ENCODE data around the gene CNDP2.
A peak's percentile ranks its signal among the peaks of the same experiment; 100 is the strongest.

The CNDP2 gene

DNA sequence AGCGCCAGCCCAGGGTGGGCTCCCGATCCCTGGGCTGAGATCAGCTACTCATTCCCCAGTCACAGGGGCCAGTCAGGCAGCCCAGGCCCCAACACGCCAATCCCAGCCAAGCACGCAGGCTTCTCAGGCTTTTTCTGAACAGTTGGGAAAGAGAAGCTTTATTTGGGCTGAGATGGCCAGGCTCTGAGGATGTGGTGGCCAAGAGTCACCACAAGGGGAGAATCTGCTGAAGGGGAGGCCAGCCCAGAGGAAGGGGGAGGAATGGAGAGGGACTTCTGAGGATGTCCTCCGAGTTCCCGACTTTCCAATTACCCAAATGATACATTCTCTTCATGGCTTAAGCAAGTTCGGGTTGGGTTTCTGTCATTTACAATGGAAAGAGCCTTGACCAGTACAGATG is 36.3 kb upstream of the CNDP2 start:
- Histone ChIP-seq H3K36me3 (0 out of 22 replicates have a peak, but pooled peaks cover 0 to 4% (median 0%) of the 10 kb centered on the region in 11 experiments), H3K9me3 (replicated peaks in 1 of 11) (peaks cover 0 to 18% (median 5%) of the 10 kb centered on the region in 11 experiments; a peak in 5 of 22 replicates), H3K4me2 (peak overlapping the region; percentile 6 to 100 (median 90); a peak in 20 of 22 replicates), H3K9ac (peak overlapping the region in 5 of 11 experiments; percentile 6 to 97 (median 95); a peak in 7 of 22 replicates), H3K4me3 (no peak overlapping the region), H4K20me1 (peaks cover 0 to 15% (median 0%) of the 10 kb centered on the region in 11 experiments; a peak in 1 of 22 replicates), H3K27ac (peak overlapping the region in 7 of 11 experiments; percentile 28 to 98 (median 94); a peak in 13 of 22 replicates), H3K27me3 (peaks cover 36 to 42% (median 38%) of the 10 kb centered on the region in 11 experiments; a peak in 21 of 22 replicates), H3K4me1 (peaks cover 28 to 55% (median 52%) of the 10 kb centered on the region in 10 experiments)
- TF ChIP-seq Cebpa-rat (IDR thresholded peaks at IDR 0.05) = no peak

DNA sequence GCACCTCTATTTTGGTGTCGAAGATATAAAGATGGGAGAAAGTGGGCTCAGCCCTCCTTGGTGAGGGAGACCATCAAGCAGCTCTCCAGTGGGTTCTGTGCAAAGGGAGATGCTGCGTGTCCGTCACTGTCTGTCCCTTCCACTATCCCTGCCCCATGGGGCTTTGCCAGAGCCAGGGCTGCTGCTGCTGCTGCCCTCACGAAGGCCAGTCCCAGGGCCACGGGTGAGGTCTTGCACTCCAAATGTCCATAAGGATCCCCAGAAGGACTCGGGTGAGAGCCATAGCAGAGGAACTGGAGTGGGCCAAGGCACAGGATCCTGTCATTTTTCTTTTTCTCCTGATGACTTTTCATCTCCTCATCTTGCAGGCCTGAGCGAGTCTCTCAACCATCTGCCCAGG is 35.3 kb upstream of the CNDP2 start:
- Histone ChIP-seq H3K4me2 (peak overlapping the region in 7 of 11 experiments; percentile 5 to 78 (median 26); a peak in 10 of 22 replicates), H3K9ac (no peak overlapping the region), H3K4me1 (peaks cover 19 to 48% (median 43%) of the 10 kb centered on the region in 10 experiments), H3K27ac (no peak overlapping the region), H3K4me3 (no peak overlapping the region), H4K20me1 (peaks cover 0 to 15% (median 0%) of the 10 kb centered on the region in 11 experiments; a peak in 1 of 22 replicates), H3K27me3 (peaks cover 27 to 33% (median 30%) of the 10 kb centered on the region in 11 experiments; a peak in 21 of 22 replicates), H3K36me3 (no peaks in the 10 kb centered on the region), H3K9me3 (replicated peaks in 1 of 11) (peaks cover 0 to 18% (median 6%) of the 10 kb centered on the region in 11 experiments; a peak in 6 of 22 replicates)
- no peak for TF ChIP-seq Cebpa-rat (IDR thresholded peaks at IDR 0.05)

DNA sequence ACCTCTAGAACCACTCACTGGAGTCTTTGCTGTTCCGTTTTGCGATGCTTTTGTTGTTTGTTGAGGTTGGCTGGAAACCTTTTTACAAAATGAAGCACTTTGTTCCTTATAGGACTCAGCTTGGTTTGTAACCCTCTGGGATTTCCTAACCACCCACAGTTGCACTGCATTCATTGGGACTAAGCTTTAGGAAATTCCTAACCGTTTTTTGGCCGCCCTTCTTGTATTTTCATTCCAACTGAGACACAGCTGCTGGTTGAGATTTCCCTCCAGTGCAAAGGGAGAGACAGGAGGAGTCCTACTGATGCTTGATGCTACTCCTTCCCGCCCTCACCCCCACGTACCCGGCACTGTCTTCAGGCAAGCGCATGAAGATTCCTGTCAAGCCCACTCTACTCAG is 32.9 kb upstream of the CNDP2 start:
- H3K27ac ChIP-seq = no peak overlapping the region
- H3K9ac ChIP-seq = no peak overlapping the region
- peaks cover 3 to 9% (median 6%) of the 10 kb centered on the region in 11 experiments; a peak in 18 of 22 replicates for H3K27me3 ChIP-seq
- H3K4me2 ChIP-seq = no peak overlapping the region
- H3K9me3 ChIP-seq (replicated peaks in 1 of 11) = peaks cover 0 to 22% (median 7%) of the 10 kb centered on the region in 11 experiments; a peak in 10 of 22 replicates
- H4K20me1 ChIP-seq = peaks cover 0 to 4% (median 0%) of the 10 kb centered on the region in 11 experiments; a peak in 1 of 22 replicates
- no peaks in the 10 kb centered on the region for H3K36me3 ChIP-seq
- no peak for TF ChIP-seq Cebpa-rat (IDR thresholded peaks at IDR 0.05)
- peaks cover 6 to 36% (median 33%) of the 10 kb centered on the region in 10 experiments; a peak in 18 of 20 replicates for H3K4me1 ChIP-seq
- no peak overlapping the region for H3K4me3 ChIP-seq

DNA sequence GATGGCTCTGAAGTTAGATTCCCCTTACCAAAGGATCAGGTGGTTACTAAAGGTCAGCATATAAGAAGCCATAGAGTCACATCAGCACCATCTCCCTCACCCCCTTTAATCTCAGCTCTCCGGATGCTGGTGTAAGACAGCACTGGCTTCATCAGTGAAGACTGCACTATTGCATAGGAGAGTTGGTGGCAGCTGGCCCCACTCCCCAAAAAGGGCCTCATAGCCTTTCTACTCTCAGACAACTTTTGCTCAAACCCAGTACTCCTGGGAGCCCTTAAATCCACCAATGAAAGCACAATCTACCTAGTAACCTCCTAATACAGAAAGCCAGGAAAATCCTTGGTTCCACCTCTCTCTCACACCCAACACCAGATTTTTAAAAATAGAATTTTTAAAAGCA is 32.2 kb upstream of the CNDP2 start:
- TF ChIP-seq Cebpa-rat (IDR thresholded peaks at IDR 0.05) = no peak

DNA sequence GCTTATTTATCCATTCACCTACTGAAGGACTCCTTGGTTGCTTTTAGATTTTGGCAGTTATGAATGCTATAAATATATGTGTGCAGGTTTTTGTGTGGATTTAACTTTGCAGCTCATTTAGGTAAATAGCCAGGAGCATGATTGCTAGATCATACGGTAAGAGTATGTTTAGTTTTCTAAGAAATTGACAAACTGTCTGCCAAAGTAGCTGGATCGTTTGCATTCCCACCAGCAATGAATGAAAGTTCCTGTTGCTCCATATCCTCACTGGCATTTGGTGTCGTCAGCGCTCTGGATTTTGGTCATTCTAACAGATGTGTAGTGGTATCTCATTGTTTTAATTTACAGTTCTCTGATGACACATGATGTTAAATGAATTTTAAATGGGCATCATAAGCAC is 30.4 kb upstream of the CNDP2 start:
- Histone ChIP-seq H3K27me3 (no peaks in the 10 kb centered on the region), H3K9me3 (replicated peaks in 1 of 11) (peaks cover 10 to 44% (median 29%) of the 10 kb centered on the region in 11 experiments; a peak in 21 of 22 replicates), H3K4me3 (no peak overlapping the region), H3K36me3 (0 out of 22 replicates have a peak, but pooled peaks cover 0 to 2% (median 0%) of the 10 kb centered on the region in 11 experiments), H3K4me2 (no peak overlapping the region), H3K27ac (no peak overlapping the region), H4K20me1 (no peaks in the 10 kb centered on the region), H3K4me1 (peaks cover 0 to 11% (median 9%) of the 10 kb centered on the region in 10 experiments; a peak in 13 of 20 replicates), H3K9ac (no peak overlapping the region)
- no peak for TF ChIP-seq Cebpa-rat (IDR thresholded peaks at IDR 0.05)

More for the DNA sequence above, 32.2 kb upstream of the CNDP2 start:
- Histone ChIP-seq H3K27me3 (peaks cover 0 to 4% (median 0%) of the 10 kb centered on the region in 11 experiments; a peak in 2 of 22 replicates), H3K27ac (no peak overlapping the region), H3K4me1 (peaks cover 6 to 29% (median 26%) of the 10 kb centered on the region in 10 experiments; a peak in 18 of 20 replicates), H3K9ac (no peak overlapping the region), H4K20me1 (no peaks in the 10 kb centered on the region), H3K4me2 (no peak overlapping the region), H3K4me3 (no peak overlapping the region), H3K36me3 (no peaks in the 10 kb centered on the region), H3K9me3 (replicated peaks in 1 of 11) (peaks cover 0 to 30% (median 13%) of the 10 kb centered on the region in 11 experiments; a peak in 13 of 22 replicates)

DNA sequence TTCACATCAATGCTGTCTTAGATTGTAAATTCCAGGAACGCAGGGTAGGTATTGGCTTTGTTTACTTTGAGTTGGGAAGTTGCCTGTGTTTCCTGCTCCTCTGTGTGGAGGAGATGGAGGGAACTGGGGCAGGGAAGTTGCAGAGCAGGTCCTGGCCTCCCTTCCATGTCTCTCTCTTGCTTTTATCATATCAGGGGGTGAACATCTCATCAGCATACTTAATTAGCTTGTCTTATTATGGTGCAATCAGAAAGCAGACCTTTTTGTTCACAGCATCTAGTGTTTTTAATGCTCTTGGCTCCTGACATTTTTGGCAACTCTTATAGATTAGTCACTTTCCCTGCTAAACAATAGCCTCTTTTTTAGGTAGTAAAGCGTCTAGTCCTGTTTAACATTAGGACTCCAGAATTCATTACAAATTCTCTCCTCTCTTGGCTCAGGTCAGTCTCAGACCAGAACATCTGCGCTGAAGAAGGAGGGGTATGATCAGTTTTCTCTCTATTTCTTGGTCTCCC is 27.6 kb upstream of the CNDP2 start:
- no peak overlapping the region for H3K4me2 ChIP-seq
- H3K36me3 ChIP-seq = 0 out of 22 replicates have a peak, but pooled peaks cover 0 to 2% (median 0%) of the 10 kb centered on the region in 11 experiments
- H3K27ac ChIP-seq = no peak overlapping the region
- no peak for TF ChIP-seq Cebpa-rat (IDR thresholded peaks at IDR 0.05)
- no peaks in the 10 kb centered on the region for H3K27me3 ChIP-seq
- peaks cover 17 to 61% (median 45%) of the 10 kb centered on the region in 11 experiments; a peak in 21 of 22 replicates for H3K9me3 ChIP-seq (replicated peaks in 1 of 11)
- H4K20me1 ChIP-seq = no peaks in the 10 kb centered on the region
- H3K4me1 ChIP-seq = 0 out of 20 replicates have a peak, but pooled peaks cover 0 to under 1% (median 0%) of the 10 kb centered on the region in 10 experiments
- no peak overlapping the region for H3K9ac ChIP-seq
- no peak overlapping the region for H3K4me3 ChIP-seq

DNA sequence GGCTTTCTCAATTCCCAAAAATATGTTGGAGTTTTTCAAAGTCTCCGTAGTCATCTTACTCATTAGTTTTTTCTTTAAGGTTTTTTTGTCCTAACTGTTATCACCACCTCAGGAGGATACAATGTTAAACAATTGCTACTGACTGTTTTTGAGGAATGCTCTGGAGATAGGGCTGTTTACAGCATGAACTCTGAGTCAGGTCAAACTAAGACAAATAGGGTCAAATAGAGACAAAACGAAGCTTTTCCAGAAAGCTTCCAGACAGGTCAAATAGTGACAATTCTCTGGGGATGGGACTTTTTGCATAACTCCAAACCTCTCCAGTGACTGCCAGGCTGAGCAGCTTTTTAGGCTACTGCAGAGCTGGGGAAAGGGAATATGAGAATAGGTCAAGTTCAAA is 23.9 kb upstream of the CNDP2 start:
- 0 out of 22 replicates have a peak, but pooled peaks cover 0 to 2% (median 0%) of the 10 kb centered on the region in 11 experiments for H3K36me3 ChIP-seq
- no peak overlapping the region for H3K4me3 ChIP-seq
- H3K4me1 ChIP-seq = peaks cover 6 to 20% (median 10%) of the 10 kb centered on the region in 10 experiments
- no peak overlapping the region for H3K4me2 ChIP-seq
- no peaks in the 10 kb centered on the region for H3K27me3 ChIP-seq
- no peaks in the 10 kb centered on the region for H4K20me1 ChIP-seq
- no peak overlapping the region for H3K27ac ChIP-seq
- H3K9me3 ChIP-seq (replicated peaks in 1 of 11) = peaks cover 17 to 76% (median 53%) of the 10 kb centered on the region in 11 experiments; a peak in 21 of 22 replicates
- TF ChIP-seq Cebpa-rat (IDR thresholded peaks at IDR 0.05) = no peak
- no peak overlapping the region for H3K9ac ChIP-seq

DNA sequence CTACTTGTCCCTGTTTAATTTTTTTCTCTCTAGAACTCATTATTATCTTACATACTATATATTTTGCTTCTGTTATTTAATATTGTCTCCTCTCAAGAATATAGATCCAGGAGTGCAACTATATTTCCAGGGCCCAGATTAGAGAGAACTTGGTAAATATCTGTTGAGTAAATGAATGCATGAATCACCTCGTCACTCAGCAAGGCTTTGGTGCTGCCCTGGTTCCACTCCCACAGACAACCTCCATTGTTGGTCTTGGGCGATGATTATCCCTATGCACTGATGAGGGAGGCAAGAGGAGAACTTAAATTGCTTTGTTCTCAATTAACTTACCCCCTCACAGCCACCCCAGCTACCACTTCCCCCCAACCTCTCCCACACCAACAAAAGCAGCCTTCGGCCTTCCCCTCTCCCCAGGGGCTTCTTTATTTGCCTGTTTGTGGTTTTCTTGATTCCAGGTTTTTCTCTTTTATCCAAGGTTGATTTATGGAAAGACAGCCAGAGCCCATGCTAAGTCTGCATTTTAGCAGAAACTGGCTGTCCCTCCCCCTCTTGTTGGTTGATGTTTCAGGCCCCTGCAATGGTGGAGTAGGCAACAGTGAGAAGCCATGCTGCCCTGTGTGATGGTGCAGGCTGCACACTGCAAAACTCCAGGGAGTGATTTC is 22.1 kb upstream of the CNDP2 start:
- no peak for TF ChIP-seq Cebpa-rat (IDR thresholded peaks at IDR 0.05)
- Histone ChIP-seq H4K20me1 (no peaks in the 10 kb centered on the region), H3K9me3 (replicated peaks in 1 of 11) (peaks cover 17 to 76% (median 50%) of the 10 kb centered on the region in 11 experiments; a peak in 21 of 22 replicates), H3K27ac (no peak overlapping the region), H3K9ac (no peak overlapping the region), H3K27me3 (no peaks in the 10 kb centered on the region), H3K36me3 (0 out of 22 replicates have a peak, but pooled peaks cover 0 to 2% (median 0%) of the 10 kb centered on the region in 11 experiments), H3K4me1 (peaks cover 7 to 30% (median 22%) of the 10 kb centered on the region in 10 experiments), H3K4me3 (no peak overlapping the region), H3K4me2 (peak overlapping the region in 8 of 11 experiments; percentile 13 to 54 (median 34); a peak in 10 of 22 replicates)

Data from BLaER1 treated with 17β-estradiol and CSF1 and Interleukin-3, amounts not matched to agents 10 nM and 100 nM (cell line).